Keratinocyte (primary cell): ENCODE measurements around the gene ALKBH5. TPM values are rescaled to one million over a fixed set of nuclear protein-coding genes. Genes with fewer than 3 reads are reported as not detected.

Experiments used
- DNase-seq: peaks from one replicate; pipeline ENCODE4 v3.0.0-alpha.2; 2011; ENCODE audit warnings: low read depth, missing footprints, low spot score
- FAIRE-seq: peaks from 2 replicates; lab custom pipeline; 2011; peaks lifted over from hg19 to GRCh38; lab: Jason Lieb, UNC
- H2AFZ ChIP-seq: 2 replicates; pipeline ENCODE4 v1.6.0; 2012; ENCODE audit warnings: low read length, control low read depth, inconsistent platforms; ENCODE audit not compliant: control insufficient read depth
- H3K27ac ChIP-seq: 2 replicates; pipeline ENCODE4 v1.5.1; 2011; ENCODE audit warnings: low read length; ENCODE audit not compliant: control insufficient read depth, insufficient read depth
- H3K27me3 ChIP-seq: 3 replicates; pipeline ENCODE4 v1.6.0; 2011; ENCODE audit warnings: low read length; ENCODE audit not compliant: control insufficient read depth, insufficient read depth; ENCODE audit errors: extremely low read depth
- H3K36me3 ChIP-seq, 2 experiments: 2 replicates in 1 of 2; 3 replicates in 1 of 2; pipeline ENCODE4 v1.5.1; 2011; ENCODE audit warnings: low read length in 2 of 2, mild to moderate bottlenecking in 1 of 2; ENCODE audit not compliant: control insufficient read depth in 2 of 2, insufficient read depth in 2 of 2; ENCODE audit errors: extremely low read depth in 1 of 2
- H3K4me1 ChIP-seq: 3 replicates; pipeline ENCODE4 v1.5.1; 2011; ENCODE audit warnings: low read length; ENCODE audit not compliant: control insufficient read depth, insufficient read depth; ENCODE audit errors: extremely low read depth
- H3K4me2 ChIP-seq: 3 replicates; pipeline ENCODE4 v1.6.0; 2011; ENCODE audit warnings: low read depth, low read length; ENCODE audit not compliant: control insufficient read depth, insufficient read depth; ENCODE audit errors: extremely low read depth
- H3K4me3 ChIP-seq, 3 experiments: fragments of 200-600 bp in 1 of 3; sonication (generic) in 1 of 3; 2 replicates in 2 of 3; 3 replicates in 1 of 3; pipeline ENCODE4 v1.5.1; 2011 to 2016; ENCODE audit warnings: low read length in 3 of 3, mild to moderate bottlenecking in 3 of 3, control low read depth in 2 of 3, inconsistent platforms in 1 of 3, low read depth in 1 of 3, mixed read lengths in 1 of 3, mixed run types in 1 of 3, moderate library complexity in 1 of 3; ENCODE audit not compliant: control insufficient read depth in 2 of 3, insufficient read depth in 2 of 3; ENCODE audit errors: extremely low read depth in 1 of 3
- H3K79me2 ChIP-seq: 2 replicates; pipeline ENCODE4 v1.6.0; 2012; ENCODE audit warnings: low read length; ENCODE audit not compliant: control insufficient read depth, insufficient read depth
- H3K9ac ChIP-seq: 3 replicates; pipeline ENCODE4 v1.6.0; 2011; ENCODE audit warnings: low read length; ENCODE audit not compliant: control insufficient read depth, insufficient read depth; ENCODE audit errors: extremely low read depth
- H3K9me1 ChIP-seq: 3 replicates; pipeline ENCODE4 v1.6.0; 2011; ENCODE audit warnings: low read length; ENCODE audit not compliant: control insufficient read depth, insufficient read depth; ENCODE audit errors: extremely low read depth
- H3K9me3 ChIP-seq: 2 replicates; pipeline ENCODE4 v1.5.1; 2012; ENCODE audit warnings: low read depth, low read length; ENCODE audit not compliant: control insufficient read depth
- H4K20me1 ChIP-seq: 3 replicates; pipeline ENCODE4 v1.6.0; 2011; ENCODE audit warnings: low read length; ENCODE audit not compliant: control insufficient read depth, insufficient read depth; ENCODE audit errors: extremely low read depth
- EZH2 ChIP-seq: IDR thresholded peaks from one replicate; pipeline ENCODE4 v1.6.1; 2012; ENCODE audit warnings: inconsistent platforms, mild to moderate bottlenecking, low read length, moderate library complexity
- dilution Hi-C: fragments of 300-500 bp; cut with MboI; formaldehyde crosslinking; loops from one replicate; pipeline ENCODE4 v1.7.0; 2020; ENCODE audit warnings: low sequenced_read_pairs; ENCODE audit not compliant: extremely low pct_ligation_motif_present
- polyA plus RNA-seq, 5 experiments: library from polyadenylated mRNA; depleted of rRNA in 3 of 5; stranded (reverse) in 3 of 5; stranded (forward) in 1 of 5; unstranded in 1 of 5; fragments of >200 nt; gene quantifications; 1 replicate in 1 of 5; 2 replicates in 3 of 5; 3 replicates in 1 of 5; pipeline versions ENCODE4 v1.2.1 to v1.2.3, GENCODE V29; 2011 to 2012; ENCODE audit warnings: missing spikeins in 2 of 5, low read depth in 1 of 5, low replicate concordance in 1 of 5
- TF ChIP-seq, protein P1 (sequence below), 3 experiments: IDR thresholded peaks in 1 of 3; conservative IDR thresholded peaks in 1 of 3; optimal IDR thresholded peaks in 1 of 3; 2 replicates in 2 of 3; 3 replicates in 1 of 3; pipeline versions ENCODE3 to v1.5.1; 2011; ENCODE audit warnings: low read length in 3 of 3, mild to moderate bottlenecking in 3 of 3, moderate library complexity in 2 of 3, control low read depth in 1 of 3, inconsistent platforms in 1 of 3; ENCODE audit not compliant: insufficient read depth in 2 of 3; ENCODE audit errors: extremely low read depth in 1 of 3

Gene ALKBH5
- polyA plus RNA-seq, 1 donor (not counting 4 experiments of a cell fraction or from before 2014, with no cell fraction given) = 50.2 TPM

DNA sequence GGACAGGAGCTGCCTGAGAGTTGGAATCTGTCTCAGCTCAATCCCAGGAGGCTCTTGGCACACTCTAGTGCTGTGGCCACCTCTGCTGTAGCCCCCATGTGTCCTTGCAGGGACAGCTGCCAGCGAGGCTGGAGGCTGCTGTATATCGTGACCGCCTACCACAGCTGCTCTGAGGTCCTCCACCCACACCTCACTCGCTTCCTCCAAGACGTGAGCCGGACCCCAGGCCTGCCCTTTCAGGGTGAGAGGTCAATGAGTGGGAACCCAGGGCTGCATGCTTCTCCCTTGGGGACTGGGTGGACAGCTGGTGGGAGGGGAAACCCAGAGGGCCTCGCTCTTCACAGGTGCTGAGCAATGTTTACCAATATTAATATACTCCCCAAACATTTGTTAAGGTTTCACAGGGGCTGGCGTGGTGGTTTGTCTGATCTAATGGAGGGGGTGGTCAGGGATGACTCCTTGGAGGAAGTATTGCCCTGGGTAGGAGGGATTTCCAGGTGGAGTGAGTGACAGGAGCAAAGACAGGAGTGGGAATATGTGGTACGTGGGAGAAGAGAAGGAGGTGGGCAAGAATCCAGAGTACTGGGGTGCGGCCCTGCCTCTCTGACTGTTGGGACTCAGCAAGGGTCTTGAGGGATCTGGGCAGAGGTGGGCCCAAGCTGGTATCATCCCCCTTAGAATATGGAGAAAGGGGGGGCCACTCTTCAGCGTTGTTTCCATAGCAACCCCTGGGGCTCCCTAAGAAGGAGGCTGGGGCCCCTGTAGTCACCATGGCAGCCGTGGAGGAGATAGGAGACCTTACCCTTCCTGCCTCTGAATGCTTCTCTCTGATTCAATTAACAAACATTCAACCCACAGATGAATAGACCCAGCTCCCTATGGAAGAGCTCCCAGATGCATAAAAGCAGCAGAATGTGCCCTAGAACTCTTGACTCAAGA lies 22.2 kb upstream of the ALKBH5 start:
- no peak for FAIRE-seq
- no peaks in the 10 kb centered on the region for H4K20me1 ChIP-seq
- no peak for DNase-seq
- no peak for TF ChIP-seq EZH2
- TF ChIP-seq, protein P1, sequence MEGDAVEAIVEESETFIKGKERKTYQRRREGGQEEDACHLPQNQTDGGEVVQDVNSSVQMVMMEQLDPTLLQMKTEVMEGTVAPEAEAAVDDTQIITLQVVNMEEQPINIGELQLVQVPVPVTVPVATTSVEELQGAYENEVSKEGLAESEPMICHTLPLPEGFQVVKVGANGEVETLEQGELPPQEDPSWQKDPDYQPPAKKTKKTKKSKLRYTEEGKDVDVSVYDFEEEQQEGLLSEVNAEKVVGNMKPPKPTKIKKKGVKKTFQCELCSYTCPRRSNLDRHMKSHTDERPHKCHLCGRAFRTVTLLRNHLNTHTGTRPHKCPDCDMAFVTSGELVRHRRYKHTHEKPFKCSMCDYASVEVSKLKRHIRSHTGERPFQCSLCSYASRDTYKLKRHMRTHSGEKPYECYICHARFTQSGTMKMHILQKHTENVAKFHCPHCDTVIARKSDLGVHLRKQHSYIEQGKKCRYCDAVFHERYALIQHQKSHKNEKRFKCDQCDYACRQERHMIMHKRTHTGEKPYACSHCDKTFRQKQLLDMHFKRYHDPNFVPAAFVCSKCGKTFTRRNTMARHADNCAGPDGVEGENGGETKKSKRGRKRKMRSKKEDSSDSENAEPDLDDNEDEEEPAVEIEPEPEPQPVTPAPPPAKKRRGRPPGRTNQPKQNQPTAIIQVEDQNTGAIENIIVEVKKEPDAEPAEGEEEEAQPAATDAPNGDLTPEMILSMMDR (optimal IDR thresholded peaks at IDR 0.05 in 1 of 3, IDR thresholded peaks at IDR 0.05 in 1 of 3, conservative IDR thresholded peaks at IDR 0.05 in 1 of 3; ENCODE audit: extremely low read depth in 1 of 3, insufficient read depth in 2 of 3, low read length in 3 of 3) = no peak
- no peak overlapping the region for H3K4me3 ChIP-seq
- no peak overlapping the region for H3K4me2 ChIP-seq
- no peaks in the 10 kb centered on the region for H3K9me3 ChIP-seq
- H2AFZ ChIP-seq = no peak overlapping the region
- no peak overlapping the region for H3K9ac ChIP-seq
- H3K27me3 ChIP-seq = no peaks in the 10 kb centered on the region
- peaks cover 9% of the 10 kb centered on the region for H3K4me1 ChIP-seq
- no peaks in the 10 kb centered on the region for H3K9me1 ChIP-seq
- H3K27ac ChIP-seq = no peak overlapping the region
- dilution Hi-C loops = no loop called here
- no peaks in the 10 kb centered on the region for H3K79me2 ChIP-seq
- no peaks in the 10 kb centered on the region for H3K36me3 ChIP-seq

DNA sequence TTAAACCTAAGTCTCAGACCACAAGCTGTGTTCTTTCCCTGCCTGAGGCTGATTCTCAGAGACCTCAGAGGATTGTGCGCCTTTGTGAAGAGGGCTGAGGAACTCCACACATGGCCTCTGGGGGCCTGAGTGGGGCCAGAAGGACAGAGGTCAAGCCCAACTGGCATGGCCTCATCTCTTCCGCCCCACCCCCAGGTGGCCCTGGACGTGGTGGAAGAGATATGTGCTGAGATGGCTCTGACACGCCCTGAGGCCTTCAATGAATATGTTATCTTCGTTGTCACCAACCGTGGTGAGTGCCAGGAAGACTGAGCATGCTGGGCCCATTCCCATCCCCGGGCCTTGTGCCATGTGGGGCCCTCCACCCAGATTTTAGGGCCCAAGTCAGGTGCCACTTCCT lies 20.1 kb upstream of the ALKBH5 start:
- no peaks in the 10 kb centered on the region for H4K20me1 ChIP-seq
- no peak overlapping the region for H3K9ac ChIP-seq
- TF ChIP-seq, protein P1 (optimal IDR thresholded peaks at IDR 0.05 in 1 of 3, IDR thresholded peaks at IDR 0.05 in 1 of 3, conservative IDR thresholded peaks at IDR 0.05 in 1 of 3; ENCODE audit: extremely low read depth in 1 of 3, insufficient read depth in 2 of 3, low read length in 3 of 3) = no peak
- no peak for TF ChIP-seq EZH2
- no peaks in the 10 kb centered on the region for H3K9me1 ChIP-seq
- no peak overlapping the region for H3K4me2 ChIP-seq
- no peaks in the 10 kb centered on the region for H3K9me3 ChIP-seq
- DNase-seq = no peak
- FAIRE-seq = no peak
- no peaks in the 10 kb centered on the region for H3K27me3 ChIP-seq
- dilution Hi-C loops = no loop called here
- no peak overlapping the region for H2AFZ ChIP-seq
- H3K27ac ChIP-seq = no peak overlapping the region
- H3K4me3 ChIP-seq = no peak overlapping the region
- no peaks in the 10 kb centered on the region for H3K79me2 ChIP-seq
- no peaks in the 10 kb centered on the region for H3K36me3 ChIP-seq
- peaks cover 6% of the 10 kb centered on the region for H3K4me1 ChIP-seq
